C4-2B (cell line): Measurements from ENCODE around the gene AHCYL1.

Experiments used
- CTCF ChIP-seq: fragments of 450-650 bp; conservative IDR thresholded peaks from 2 replicates; pipeline ENCODE4 v1.5.1; 2017; ENCODE audit warnings: mild to moderate bottlenecking
- ZFX ChIP-seq: fragments of 450-650 bp; IDR thresholded peaks from 2 replicates; pipeline ENCODE4 v1.6.1; 2017

- TF ChIP-seq CTCF (no peak), ZFX (no peak)
Observed at GRCh38 chr1:109969146-109969829, 15.3 kb upstream of the AHCYL1 start.
